DMS153 treated with DMSO at 0.1 percent for 48 hours (cell line): ENCODE measurements around the gene RABGAP1L.
"Not testable (repeated sequence)": the region's sequence is repeated elsewhere in the genome, so short reads cannot be mapped to it uniquely, and the experiment has no call there.

ENCODE experiments used
- DNase-seq: peaks from one replicate; lab custom pipeline; 2025; ENCODE audit not compliant: unreplicated experiment; lab: John Stamatoyannopoulos, UW

The RABGAP1L gene

DNA sequence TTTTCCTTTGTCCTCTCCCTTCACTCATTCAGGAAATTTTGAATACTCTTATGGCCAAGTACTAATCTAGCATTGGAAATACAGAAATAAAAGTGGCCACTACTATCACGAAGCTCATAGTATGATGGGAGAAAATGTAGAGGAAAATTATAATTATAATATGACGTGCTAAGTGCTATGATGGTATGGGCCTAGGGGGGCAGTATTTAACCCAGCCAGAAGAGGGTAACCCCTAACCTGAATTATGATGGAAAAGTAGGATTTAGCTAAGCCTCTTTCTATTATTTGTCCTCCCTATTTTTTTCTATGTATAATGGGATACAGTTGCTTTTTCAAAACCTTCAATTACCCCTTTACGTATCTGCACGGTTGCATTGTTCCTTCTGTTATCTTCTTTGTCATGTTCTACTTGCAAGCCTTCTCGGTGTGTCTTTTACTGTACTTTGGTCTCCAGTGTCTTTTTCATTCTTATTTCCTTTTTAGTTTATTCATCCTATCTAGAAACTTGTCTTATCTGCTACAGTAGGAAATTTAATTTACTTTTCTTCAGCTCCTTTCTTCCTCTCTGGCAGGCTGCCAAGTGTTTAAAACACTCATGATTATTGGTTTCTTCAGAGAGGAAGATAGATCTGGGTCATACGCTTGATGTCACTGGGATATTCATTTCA, 199.6 kb downstream of the RABGAP1L start:
- no peak for DNase-seq

DNA sequence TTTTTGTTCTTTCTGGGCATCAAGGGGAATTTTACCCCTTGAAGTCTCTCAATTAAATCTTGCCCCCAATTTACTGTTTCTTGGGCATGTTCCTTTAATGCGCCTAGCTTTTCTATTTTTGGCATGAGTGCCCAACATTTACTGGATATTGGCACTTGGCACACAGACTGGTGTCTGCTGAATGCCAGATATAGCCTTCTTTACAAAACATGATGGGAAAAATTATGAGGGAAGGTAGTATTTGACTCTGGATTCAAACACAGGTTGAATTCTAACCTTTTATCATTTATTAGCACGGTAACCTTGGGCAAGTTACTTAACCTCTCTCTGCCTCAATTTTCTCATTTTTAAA, 200.1 kb downstream of the RABGAP1L start:
- no peak for DNase-seq

- DNase-seq = no peak
These were observed 205.8 kb downstream of the RABGAP1L start for GRCh38 chr1:174364996-174365736.

DNA sequence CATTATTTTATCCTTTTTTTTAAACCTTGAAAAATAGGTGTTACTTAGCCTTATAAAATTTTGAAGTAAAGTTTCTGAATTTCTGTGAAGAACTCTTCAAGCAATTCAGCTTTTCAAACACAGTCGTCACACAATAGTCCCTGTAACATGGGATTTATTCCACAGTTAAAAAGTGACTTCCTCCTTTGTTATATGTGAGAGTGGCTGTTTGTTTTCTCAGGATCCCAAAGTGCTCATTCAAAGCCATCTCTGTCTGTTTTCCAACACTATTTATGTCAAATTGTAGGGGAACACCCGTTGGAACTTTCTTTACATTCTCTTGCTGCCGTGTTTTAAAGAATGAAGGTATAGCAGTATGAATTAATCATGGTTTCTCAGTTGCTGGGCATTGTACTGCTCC, 207.6 kb downstream of the RABGAP1L start:
- DNase-seq = no peak

- no peak for DNase-seq
These were observed 208.6 kb downstream of the RABGAP1L start for GRCh38 chr1:174367892-174368291.

- no peak for DNase-seq
These were observed 216.7 kb downstream of the RABGAP1L start for GRCh38 chr1:174376030-174376429.

- DNase-seq = no peak
These were observed 232.4 kb downstream of the RABGAP1L start for GRCh38 chr1:174391716-174392115.

GRCh38 chr1:174393885-174394284, 234.6 kb downstream of the RABGAP1L start:
- DNase-seq = no peak

DNA sequence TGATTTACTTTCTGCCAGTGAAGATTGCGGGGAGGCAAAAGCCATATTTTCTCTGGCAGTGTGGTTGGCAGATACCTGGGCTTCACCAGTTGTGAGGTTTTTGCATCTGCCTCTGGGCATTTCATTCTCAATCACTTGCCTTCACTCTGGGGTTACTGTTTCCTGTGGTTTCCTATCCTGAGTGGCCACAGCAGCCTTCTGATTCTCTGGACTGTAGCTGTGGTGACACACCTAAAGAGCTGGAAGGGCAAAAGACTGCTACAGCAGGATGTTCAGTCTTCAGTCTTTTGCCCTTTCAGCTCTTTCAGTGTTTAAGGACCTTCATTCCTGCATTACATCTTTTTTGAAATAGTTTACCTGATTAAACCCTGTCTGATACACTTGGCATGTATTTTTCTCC, 237.9 kb downstream of the RABGAP1L start:
- DNase-seq = no peak

GRCh38 chr1:174398246-174398645, 238.9 kb downstream of the RABGAP1L start:
- no peak for DNase-seq

DNA sequence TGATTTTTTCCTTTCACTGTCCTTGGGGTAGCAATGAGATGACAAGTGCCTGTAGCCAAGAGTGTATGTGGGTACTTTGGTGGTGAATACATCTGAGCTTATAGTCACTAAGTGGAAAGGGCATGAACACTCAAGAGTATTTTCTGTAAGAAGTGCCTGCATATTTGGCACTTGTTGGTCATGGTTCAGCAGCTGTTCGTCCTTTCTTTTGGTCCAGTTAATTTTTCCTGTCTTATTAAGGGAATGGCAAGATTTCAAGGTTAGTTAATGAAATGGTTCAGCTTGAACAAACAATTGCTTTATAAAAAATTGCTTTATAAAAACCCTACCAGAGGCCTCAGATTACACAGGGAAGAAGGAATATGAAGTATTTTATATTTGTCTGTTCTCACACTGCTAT, 239.9 kb downstream of the RABGAP1L start:
- no peak for DNase-seq

- DNase-seq = no peak
These were observed 241.8 kb downstream of the RABGAP1L start for GRCh38 chr1:174401075-174401474.

GRCh38 chr1:174405219-174405618, 245.9 kb downstream of the RABGAP1L start:
- no peak for DNase-seq

DNA sequence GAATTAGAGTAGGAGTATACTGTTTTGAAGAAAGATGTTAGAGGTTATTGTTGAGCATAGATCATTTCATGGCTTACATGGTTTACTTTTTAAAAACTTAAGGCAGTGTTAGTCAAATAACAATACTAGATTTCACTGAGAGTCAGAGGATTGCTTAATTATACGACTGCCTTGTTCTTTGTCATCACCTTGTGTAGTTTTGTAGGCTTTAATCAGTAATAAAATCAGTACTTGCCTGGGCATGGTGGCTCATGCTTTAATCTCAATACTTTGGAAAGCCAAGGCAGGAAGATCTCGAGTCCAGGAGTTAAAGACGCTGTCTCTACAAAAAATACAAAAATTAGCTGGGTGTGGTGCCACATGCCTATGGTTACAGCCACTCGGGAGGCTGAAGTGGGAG, 247.1 kb downstream of the RABGAP1L start:
- no peak for DNase-seq

- DNase-seq = no peak
These were observed 248.3 kb downstream of the RABGAP1L start for GRCh38 chr1:174407665-174408064.

- DNase-seq = no peak
These were observed 248.8 kb downstream of the RABGAP1L start for GRCh38 chr1:174408146-174408545.

DNA sequence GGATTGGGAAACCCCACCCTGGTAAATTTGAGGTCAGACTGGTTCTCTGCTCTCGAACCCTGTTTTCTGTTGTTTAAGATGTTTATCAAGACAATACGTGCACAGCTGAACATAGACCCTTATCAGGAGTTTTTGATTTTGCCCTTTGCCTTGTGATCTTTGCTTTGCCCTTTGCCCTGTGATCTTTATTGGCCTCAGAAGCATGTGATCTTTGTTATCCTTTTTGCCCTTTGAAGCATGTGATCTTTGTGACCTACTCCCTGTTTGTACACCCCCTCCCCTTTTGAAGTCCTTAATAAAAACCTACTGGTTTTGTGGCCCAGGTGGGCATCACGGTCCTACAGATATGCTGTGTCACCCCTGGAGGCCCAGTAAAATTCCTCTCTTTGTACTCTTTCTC, 250.5 kb downstream of the RABGAP1L start:
- DNase-seq = not testable (repeated sequence)

- no peak for DNase-seq
These were observed 254.3 kb downstream of the RABGAP1L start for GRCh38 chr1:174413632-174414031.

GRCh38 chr1:174414203-174414602, 254.9 kb downstream of the RABGAP1L start:
- no peak for DNase-seq

DNA sequence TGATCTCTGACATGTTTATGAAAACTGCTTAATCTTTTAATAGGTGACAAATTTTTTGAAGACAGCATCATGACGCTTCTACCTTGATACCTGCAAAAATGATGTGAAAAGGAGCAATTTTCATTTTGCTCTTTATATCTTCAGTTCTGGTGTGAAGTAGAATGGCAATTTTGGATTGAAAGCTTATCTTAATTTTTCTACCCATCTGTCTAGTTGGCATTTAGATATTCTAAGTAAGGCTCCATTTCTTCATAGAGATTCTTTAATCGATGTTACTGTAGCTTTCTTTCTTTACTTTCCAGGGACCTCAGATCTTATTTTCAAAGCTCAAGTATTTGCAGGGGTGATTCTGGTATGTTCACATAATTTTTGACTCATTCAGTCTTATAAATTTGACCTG, 256.2 kb downstream of the RABGAP1L start:
- no peak for DNase-seq

DNA sequence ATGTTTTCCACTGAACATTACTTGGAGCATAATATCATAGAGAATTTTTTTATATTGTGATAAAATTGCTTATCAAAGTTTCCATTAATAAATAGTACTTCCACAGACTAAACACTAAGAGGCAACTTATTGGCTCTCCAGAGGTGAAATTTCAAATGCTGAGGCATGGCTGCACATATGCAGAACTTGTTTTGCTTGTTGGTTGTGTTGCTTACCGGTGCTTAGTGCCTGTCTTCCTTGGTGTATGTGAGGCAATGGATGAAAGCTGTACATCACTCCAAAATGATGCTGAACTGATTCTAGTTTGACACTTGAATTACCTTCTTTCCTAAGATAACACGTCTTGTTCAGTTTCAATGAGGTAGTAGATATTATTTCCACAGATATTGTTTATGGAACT, 258.6 kb downstream of the RABGAP1L start:
- no peak for DNase-seq

DNA sequence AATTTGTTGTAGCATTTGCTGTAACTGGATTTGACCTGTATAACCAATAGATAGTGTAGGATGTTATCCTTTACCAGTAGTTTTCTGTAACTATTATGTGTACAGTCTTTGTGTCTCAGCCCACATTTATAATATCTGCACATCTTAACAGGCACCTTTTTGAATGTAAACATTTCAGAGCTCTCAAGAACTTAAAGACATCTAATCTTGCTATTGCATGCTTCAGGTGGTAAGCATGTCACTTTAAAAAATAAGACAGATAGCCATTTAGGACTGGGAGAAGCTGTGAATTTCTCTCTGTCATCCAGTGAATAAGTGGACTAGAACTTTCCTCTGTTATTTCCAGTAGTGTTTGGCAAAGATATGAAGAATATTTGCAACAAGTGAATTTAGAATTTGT, 265.8 kb downstream of the RABGAP1L start:
- DNase-seq = no peak

GRCh38 chr1:174426153-174426552, 266.8 kb downstream of the RABGAP1L start:
- DNase-seq = no peak
